Pancreas (tissue), 10 donors: Measurements from ENCODE around the gene ZBTB9. TPM values are rescaled to one million over a fixed set of nuclear protein-coding genes. Genes with fewer than 3 reads are reported as not detected.

Source experiments
- ATAC-seq, 4 donors: fragments of 200-7000 bp; cut with Tn5 transposase; one replicate each; pipeline versions ENCODE4 v1.8.0 to v1.9.1; 2020; ENCODE audit warnings: mild to moderate bottlenecking in 4 of 4, moderate library complexity in 4 of 4
- DNase-seq, 6 donors: peaks; one replicate each; pipeline ENCODE4 v3.0.0-alpha.2; 2020
- FAIRE-seq: peaks from 2 replicates; lab custom pipeline; 2012; peaks lifted over from hg19 to GRCh38; lab: Jason Lieb, UNC
- H3K27ac ChIP-seq, 4 donors: fragments of 200-600 bp; sonication (generic); 1 replicate in 3 of 4; 2 replicates in 1 of 4; pipeline versions ENCODE4 v1.5.0 to v1.8.0; 2020
- H3K27me3 ChIP-seq, 4 donors: fragments of 200-600 bp; one replicate each; pipeline ENCODE4 v1.8.0; 2021
- H3K36me3 ChIP-seq, 3 donors: fragments of 200-600 bp; sonication (generic) in 1 of 3; one replicate each; pipeline versions ENCODE4 v1.5.0 to v1.8.0; 2020 to 2021
- H3K4me1 ChIP-seq, 3 donors: fragments of 200-600 bp; one replicate each; pipeline ENCODE4 v1.8.0; 2021
- H3K4me3 ChIP-seq, 4 donors: fragments of 200-600 bp; sonication (generic) in 2 of 4; one replicate each; pipeline versions ENCODE4 v1.5.0 to v1.8.0; 2020 to 2021
- H3K9me3 ChIP-seq, 4 donors: fragments of 200-600 bp; one replicate each; pipeline ENCODE4 v1.8.0; 2021
- WGBS, 2 donors: extraction: QIAGEN DNeasy Blood & Tissue Kit; methylation state at CpG; one replicate each; pipeline ENCODE4 v1.1.7; 2013; 5-methylcytosine and 5-hydroxymethylcytosine counted together
- intact Hi-C, 3 donors: fragments of 100-400 bp; cut with DNase I; formaldehyde crosslinking; loops; one replicate each; pipeline versions ENCODE4 v1.11.1 to v1.14.2; 2022
- polyA plus RNA-seq, 2 donors: library from polyadenylated mRNA; stranded (reverse); fragments of 200-250 nt; gene quantifications; one replicate each; pipeline ENCODE4 v1.2.3, GENCODE V29; 2013
- total RNA-seq, 6 donors: library from RNA; stranded (reverse); fragmentation: NEBNext Ultra II Directional in 4 of 6; extraction: Animal tissue kit (Norgen Biotek cat#: 25700) in 4 of 6; gene quantifications; one replicate each; pipeline versions ENCODE4 v1.2.1 to v1.2.4, GENCODE V29; 2021 to 2023
- TF ChIP-seq, protein P1 (sequence below), 4 donors: fragments of 200-600 bp; sonication (generic) in 3 of 4; IDR thresholded peaks; one replicate each; pipeline versions ENCODE4 v1.5.0 to v1.8.0; 2021; ENCODE audit warnings: antibody characterized with exemption in 4 of 4
- donor health status: healthy with polysubstance abuse.
- donor health status: DM: no; HTN: no; CAD: no; lungs with moderate emphysema.
- donor health status: DM: no; HTN: no; CAD: no.
- donor health status: control.
- donor health status: control.
- donor health status: Bipolar disorder and iron deficiency.
- donor health status: DM: yes; HTN: yes; CAD: no.
- donor health status: DM: no; HTN: no; CAD: no.
- donor health status: DM: no; HTN: no; CAD: no.
- donor health status: DM: yes; HTN: yes; CAD: no.

ZBTB9 gene
- total and polyA plus RNA-seq, 8 donors: 1.7 to 4.7 (median 3.5) TPM

DNA sequence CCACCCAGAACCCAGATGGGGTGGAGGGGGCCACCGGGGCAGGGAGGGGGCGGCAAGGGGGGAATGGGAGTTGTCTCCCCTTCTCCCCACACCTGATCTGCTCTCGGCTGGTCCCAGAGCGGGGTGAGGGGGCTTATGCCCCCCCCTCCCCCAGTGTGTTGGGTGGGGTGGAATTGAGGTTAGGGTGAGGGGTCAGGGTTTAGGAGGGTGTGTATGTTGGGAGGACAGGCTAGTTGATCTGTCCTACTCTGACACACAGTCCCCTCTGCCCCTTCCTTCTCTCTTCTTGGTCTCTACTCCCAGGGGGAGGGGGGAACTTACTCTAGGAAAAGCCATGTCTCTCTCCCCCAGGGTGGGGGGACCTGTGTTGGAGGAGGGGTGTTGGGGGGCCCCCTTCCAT is 1.9 kb upstream of the ZBTB9 start:
- FAIRE-seq: no peak
- TF ChIP-seq, protein P1, sequence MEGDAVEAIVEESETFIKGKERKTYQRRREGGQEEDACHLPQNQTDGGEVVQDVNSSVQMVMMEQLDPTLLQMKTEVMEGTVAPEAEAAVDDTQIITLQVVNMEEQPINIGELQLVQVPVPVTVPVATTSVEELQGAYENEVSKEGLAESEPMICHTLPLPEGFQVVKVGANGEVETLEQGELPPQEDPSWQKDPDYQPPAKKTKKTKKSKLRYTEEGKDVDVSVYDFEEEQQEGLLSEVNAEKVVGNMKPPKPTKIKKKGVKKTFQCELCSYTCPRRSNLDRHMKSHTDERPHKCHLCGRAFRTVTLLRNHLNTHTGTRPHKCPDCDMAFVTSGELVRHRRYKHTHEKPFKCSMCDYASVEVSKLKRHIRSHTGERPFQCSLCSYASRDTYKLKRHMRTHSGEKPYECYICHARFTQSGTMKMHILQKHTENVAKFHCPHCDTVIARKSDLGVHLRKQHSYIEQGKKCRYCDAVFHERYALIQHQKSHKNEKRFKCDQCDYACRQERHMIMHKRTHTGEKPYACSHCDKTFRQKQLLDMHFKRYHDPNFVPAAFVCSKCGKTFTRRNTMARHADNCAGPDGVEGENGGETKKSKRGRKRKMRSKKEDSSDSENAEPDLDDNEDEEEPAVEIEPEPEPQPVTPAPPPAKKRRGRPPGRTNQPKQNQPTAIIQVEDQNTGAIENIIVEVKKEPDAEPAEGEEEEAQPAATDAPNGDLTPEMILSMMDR (IDR thresholded peaks at IDR 0.05): no peak
- no peak for DNase-seq
- no peak for ATAC-seq
- Histone ChIP-seq H3K9me3 (no peaks in the 10 kb centered on the region), H3K27me3 (no peaks in the 10 kb centered on the region), H3K36me3 (no peaks in the 10 kb centered on the region), H3K4me3 (no peak overlapping the region), H3K27ac (no peak overlapping the region), H3K4me1 (peaks cover 0 to 12% (median 0%) of the 10 kb centered on the region in 3 donors)
- intact Hi-C loops: no loop called here
- WGBS, 2 donors: 77 to 86% methylated on average over 3 to 4 of the region's 4 CpGs

DNA sequence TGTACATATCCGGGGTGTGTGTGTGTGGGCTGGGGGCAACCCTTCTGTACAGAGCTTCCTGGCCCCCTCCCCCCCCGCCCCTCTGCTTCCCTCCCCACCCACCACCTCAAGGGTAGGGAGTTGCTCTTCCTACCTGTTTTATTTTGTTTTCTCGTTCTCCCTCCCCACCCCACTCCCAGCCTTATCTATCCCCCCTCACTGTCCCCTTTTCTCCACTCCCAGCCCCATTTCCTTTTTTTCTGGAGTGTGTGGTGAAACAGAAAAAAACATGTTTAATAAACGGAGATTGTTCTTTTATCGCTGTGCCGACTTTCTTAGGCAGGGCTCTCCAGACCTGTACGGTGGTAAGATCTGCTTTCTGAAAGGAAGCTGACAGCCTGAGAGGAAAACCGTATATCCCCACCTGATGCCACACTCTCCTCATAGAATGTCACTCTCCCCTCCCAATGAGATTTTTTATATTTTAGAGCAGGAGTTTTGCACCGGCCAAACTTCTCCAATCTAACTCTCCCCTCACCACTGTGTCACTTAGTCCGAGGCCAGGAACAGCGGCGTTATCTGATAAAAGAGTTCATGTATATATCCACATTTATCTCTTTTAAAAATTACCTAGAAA is 875 bp upstream of the ZBTB9 start:
- Histone ChIP-seq H3K36me3 (no peaks in the 10 kb centered on the region), H3K9me3 (no peaks in the 10 kb centered on the region), H3K4me3 (peak overlapping the region; percentile 75 to 96 (median 91)), H3K27me3 (no peaks in the 10 kb centered on the region), H3K27ac (peak overlapping the region in 2 of 4 donors; percentile 54 to 61), H3K4me1 (peaks cover 0 to 12% (median 0%) of the 10 kb centered on the region in 3 donors)
- intact Hi-C loops: no loop called here
- TF ChIP-seq, protein P1 (IDR thresholded peaks at IDR 0.05): no peak
- FAIRE-seq (no peak), ATAC-seq (peak in 2 of 4 donors; percentile 1 to 11), DNase-seq (no peak)
- 1 to 2% methylated on average over 12 of the region's 12 CpGs for WGBS, 2 donors

DNA sequence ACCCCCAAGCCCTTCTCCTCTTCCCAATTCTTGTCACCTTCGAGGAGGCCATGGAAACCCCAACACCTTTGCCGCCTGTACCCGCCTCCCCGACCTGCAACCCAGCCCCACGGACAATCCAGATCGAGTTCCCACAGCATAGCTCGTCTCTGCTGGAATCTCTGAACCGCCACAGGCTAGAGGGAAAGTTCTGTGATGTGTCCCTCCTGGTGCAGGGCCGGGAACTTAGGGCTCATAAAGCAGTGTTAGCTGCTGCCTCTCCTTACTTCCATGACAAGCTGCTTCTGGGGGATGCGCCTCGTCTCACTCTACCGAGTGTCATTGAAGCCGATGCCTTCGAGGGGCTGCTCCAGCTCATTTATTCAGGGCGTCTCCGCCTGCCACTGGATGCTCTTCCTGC is 675 bp downstream of the ZBTB9 start:
- no peak for DNase-seq
- H3K4me1 ChIP-seq: peaks cover 0 to 12% (median 0%) of the 10 kb centered on the region in 3 donors
- TF ChIP-seq, protein P1 (IDR thresholded peaks at IDR 0.05): no peak
- no peak overlapping the region for H3K27ac ChIP-seq
- H3K27me3 ChIP-seq: no peaks in the 10 kb centered on the region
- peak overlapping the region; percentile 75 to 96 (median 91) for H3K4me3 ChIP-seq
- whole genome bisulfite sequencing, 2 donors: 39 to 43% methylated on average over 16 of the region's 16 CpGs
- no peaks in the 10 kb centered on the region for H3K36me3 ChIP-seq
- no peaks in the 10 kb centered on the region for H3K9me3 ChIP-seq
- ATAC-seq: no peak
- intact Hi-C loops: no loop called here
- no peak for FAIRE-seq

DNA sequence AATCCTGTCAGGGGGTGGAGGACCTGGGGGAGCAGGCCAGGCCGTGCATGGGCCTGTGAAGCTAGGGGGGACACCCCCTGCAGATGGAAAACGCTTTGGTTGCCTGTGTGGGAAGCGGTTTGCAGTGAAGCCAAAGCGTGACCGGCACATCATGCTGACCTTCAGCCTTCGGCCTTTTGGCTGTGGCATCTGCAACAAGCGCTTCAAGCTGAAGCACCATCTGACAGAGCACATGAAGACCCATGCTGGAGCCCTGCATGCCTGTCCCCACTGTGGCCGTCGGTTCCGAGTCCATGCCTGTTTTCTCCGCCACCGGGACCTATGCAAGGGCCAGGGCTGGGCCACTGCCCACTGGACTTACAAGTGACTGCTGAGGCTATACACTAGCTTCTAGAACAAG is 1.8 kb downstream of the ZBTB9 start:
- Histone ChIP-seq H3K4me3 (no peak overlapping the region), H3K36me3 (no peaks in the 10 kb centered on the region), H3K27me3 (no peaks in the 10 kb centered on the region), H3K9me3 (no peaks in the 10 kb centered on the region), H3K4me1 (peaks cover 0 to 12% (median 0%) of the 10 kb centered on the region in 3 donors), H3K27ac (no peak overlapping the region)
- intact Hi-C loops: no loop called here
- FAIRE-seq (no peak), ATAC-seq (no peak), DNase-seq (no peak)
- TF ChIP-seq, protein P1 (IDR thresholded peaks at IDR 0.05): no peak
- 96 to 97% methylated on average over 12 of the region's 12 CpGs for WGBS, 2 donors

DNA sequence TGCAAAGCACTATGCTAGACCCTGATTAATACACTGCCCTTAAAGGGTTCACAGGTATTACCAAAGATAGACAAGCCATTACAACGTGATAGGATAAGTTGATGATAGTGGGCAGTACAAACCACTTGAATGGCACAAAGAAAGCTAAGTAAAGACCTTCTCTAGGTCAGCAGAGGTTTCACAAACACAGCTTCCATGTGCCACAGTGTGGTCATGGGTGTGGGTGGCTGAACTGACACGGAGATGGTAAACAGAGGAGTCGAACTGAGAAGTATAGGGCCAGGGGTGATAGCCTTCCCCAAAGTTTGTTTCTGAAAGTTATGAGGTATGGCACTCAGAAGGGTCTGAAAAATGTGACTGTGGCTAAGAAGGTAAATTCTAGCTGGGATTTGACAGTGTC is 4.3 kb downstream of the ZBTB9 start:
- TF ChIP-seq, protein P1 (IDR thresholded peaks at IDR 0.05): no peak
- no peaks in the 10 kb centered on the region for H3K36me3 ChIP-seq

More for the DNA sequence above, 4.3 kb downstream of the ZBTB9 start:
- ATAC-seq (no peak), DNase-seq (no peak), FAIRE-seq (no peak)
- Histone ChIP-seq H3K27me3 (no peaks in the 10 kb centered on the region), H3K4me3 (no peak overlapping the region), H3K9me3 (no peaks in the 10 kb centered on the region), H3K27ac (no peak overlapping the region), H3K4me1 (peaks cover 0 to 7% (median 0%) of the 10 kb centered on the region in 3 donors)
- intact Hi-C loops: no loop called here
- 48 to 59% methylated on average over 3 of the region's 3 CpGs for WGBS, 2 donors
